Keratinocyte (primary cell): ENCODE results near the gene CDHR3. TPM values are rescaled to one million over a fixed set of nuclear protein-coding genes. Genes with fewer than 3 reads are reported as not detected.

Experiments used
- DNase-seq: peaks from one replicate; pipeline ENCODE4 v3.0.0-alpha.2; 2011; ENCODE audit warnings: low read depth, missing footprints, low spot score
- FAIRE-seq: peaks from 2 replicates; lab custom pipeline; 2011; peaks lifted over from hg19 to GRCh38; lab: Jason Lieb, UNC
- H2AFZ ChIP-seq: 2 replicates; pipeline ENCODE4 v1.6.0; 2012; ENCODE audit warnings: low read length, control low read depth, inconsistent platforms; ENCODE audit not compliant: control insufficient read depth
- H3K27ac ChIP-seq: 2 replicates; pipeline ENCODE4 v1.5.1; 2011; ENCODE audit warnings: low read length; ENCODE audit not compliant: control insufficient read depth, insufficient read depth
- H3K27me3 ChIP-seq: 3 replicates; pipeline ENCODE4 v1.6.0; 2011; ENCODE audit warnings: low read length; ENCODE audit not compliant: control insufficient read depth, insufficient read depth; ENCODE audit errors: extremely low read depth
- H3K36me3 ChIP-seq, 2 experiments: 2 replicates in 1 of 2; 3 replicates in 1 of 2; pipeline ENCODE4 v1.5.1; 2011; ENCODE audit warnings: low read length in 2 of 2, mild to moderate bottlenecking in 1 of 2; ENCODE audit not compliant: control insufficient read depth in 2 of 2, insufficient read depth in 2 of 2; ENCODE audit errors: extremely low read depth in 1 of 2
- H3K4me1 ChIP-seq: 3 replicates; pipeline ENCODE4 v1.5.1; 2011; ENCODE audit warnings: low read length; ENCODE audit not compliant: control insufficient read depth, insufficient read depth; ENCODE audit errors: extremely low read depth
- H3K4me2 ChIP-seq: 3 replicates; pipeline ENCODE4 v1.6.0; 2011; ENCODE audit warnings: low read depth, low read length; ENCODE audit not compliant: control insufficient read depth, insufficient read depth; ENCODE audit errors: extremely low read depth
- H3K4me3 ChIP-seq, 3 experiments: fragments of 200-600 bp in 1 of 3; sonication (generic) in 1 of 3; 2 replicates in 2 of 3; 3 replicates in 1 of 3; pipeline ENCODE4 v1.5.1; 2011 to 2016; ENCODE audit warnings: low read length in 3 of 3, mild to moderate bottlenecking in 3 of 3, control low read depth in 2 of 3, inconsistent platforms in 1 of 3, low read depth in 1 of 3, mixed read lengths in 1 of 3, mixed run types in 1 of 3, moderate library complexity in 1 of 3; ENCODE audit not compliant: control insufficient read depth in 2 of 3, insufficient read depth in 2 of 3; ENCODE audit errors: extremely low read depth in 1 of 3
- H3K79me2 ChIP-seq: 2 replicates; pipeline ENCODE4 v1.6.0; 2012; ENCODE audit warnings: low read length; ENCODE audit not compliant: control insufficient read depth, insufficient read depth
- H3K9ac ChIP-seq: 3 replicates; pipeline ENCODE4 v1.6.0; 2011; ENCODE audit warnings: low read length; ENCODE audit not compliant: control insufficient read depth, insufficient read depth; ENCODE audit errors: extremely low read depth
- H3K9me1 ChIP-seq: 3 replicates; pipeline ENCODE4 v1.6.0; 2011; ENCODE audit warnings: low read length; ENCODE audit not compliant: control insufficient read depth, insufficient read depth; ENCODE audit errors: extremely low read depth
- H3K9me3 ChIP-seq: 2 replicates; pipeline ENCODE4 v1.5.1; 2012; ENCODE audit warnings: low read depth, low read length; ENCODE audit not compliant: control insufficient read depth
- H4K20me1 ChIP-seq: 3 replicates; pipeline ENCODE4 v1.6.0; 2011; ENCODE audit warnings: low read length; ENCODE audit not compliant: control insufficient read depth, insufficient read depth; ENCODE audit errors: extremely low read depth
- EZH2 ChIP-seq: IDR thresholded peaks from one replicate; pipeline ENCODE4 v1.6.1; 2012; ENCODE audit warnings: inconsistent platforms, mild to moderate bottlenecking, low read length, moderate library complexity
- dilution Hi-C: fragments of 300-500 bp; cut with MboI; formaldehyde crosslinking; loops from one replicate; pipeline ENCODE4 v1.7.0; 2020; ENCODE audit warnings: low sequenced_read_pairs; ENCODE audit not compliant: extremely low pct_ligation_motif_present
- polyA plus RNA-seq, 5 experiments: library from polyadenylated mRNA; depleted of rRNA in 3 of 5; stranded (reverse) in 3 of 5; stranded (forward) in 1 of 5; unstranded in 1 of 5; fragments of >200 nt; gene quantifications; 1 replicate in 1 of 5; 2 replicates in 3 of 5; 3 replicates in 1 of 5; pipeline versions ENCODE4 v1.2.1 to v1.2.3, GENCODE V29; 2011 to 2012; ENCODE audit warnings: missing spikeins in 2 of 5, low read depth in 1 of 5, low replicate concordance in 1 of 5
- TF ChIP-seq, protein P1 (sequence below), 3 experiments: IDR thresholded peaks in 1 of 3; conservative IDR thresholded peaks in 1 of 3; optimal IDR thresholded peaks in 1 of 3; 2 replicates in 2 of 3; 3 replicates in 1 of 3; pipeline versions ENCODE3 to v1.5.1; 2011; ENCODE audit warnings: low read length in 3 of 3, mild to moderate bottlenecking in 3 of 3, moderate library complexity in 2 of 3, control low read depth in 1 of 3, inconsistent platforms in 1 of 3; ENCODE audit not compliant: insufficient read depth in 2 of 3; ENCODE audit errors: extremely low read depth in 1 of 3

The CDHR3 gene
- polyA plus RNA-seq, 1 donor (not counting 4 experiments of a cell fraction or from before 2014, with no cell fraction given): 1.2 TPM

GRCh38 chr7:106016331-106016730 is 53.3 kb downstream of the CDHR3 start:
- H3K9me3 ChIP-seq: no peaks in the 10 kb centered on the region
- H3K27me3 ChIP-seq: no peaks in the 10 kb centered on the region
- no peak overlapping the region for H3K27ac ChIP-seq
- dilution Hi-C loops: no loop called here
- H2AFZ ChIP-seq: no peak overlapping the region
- no peak overlapping the region for H3K4me2 ChIP-seq
- no peak overlapping the region for H3K9ac ChIP-seq
- no peak for DNase-seq
- no peak for FAIRE-seq
- TF ChIP-seq, protein P1, sequence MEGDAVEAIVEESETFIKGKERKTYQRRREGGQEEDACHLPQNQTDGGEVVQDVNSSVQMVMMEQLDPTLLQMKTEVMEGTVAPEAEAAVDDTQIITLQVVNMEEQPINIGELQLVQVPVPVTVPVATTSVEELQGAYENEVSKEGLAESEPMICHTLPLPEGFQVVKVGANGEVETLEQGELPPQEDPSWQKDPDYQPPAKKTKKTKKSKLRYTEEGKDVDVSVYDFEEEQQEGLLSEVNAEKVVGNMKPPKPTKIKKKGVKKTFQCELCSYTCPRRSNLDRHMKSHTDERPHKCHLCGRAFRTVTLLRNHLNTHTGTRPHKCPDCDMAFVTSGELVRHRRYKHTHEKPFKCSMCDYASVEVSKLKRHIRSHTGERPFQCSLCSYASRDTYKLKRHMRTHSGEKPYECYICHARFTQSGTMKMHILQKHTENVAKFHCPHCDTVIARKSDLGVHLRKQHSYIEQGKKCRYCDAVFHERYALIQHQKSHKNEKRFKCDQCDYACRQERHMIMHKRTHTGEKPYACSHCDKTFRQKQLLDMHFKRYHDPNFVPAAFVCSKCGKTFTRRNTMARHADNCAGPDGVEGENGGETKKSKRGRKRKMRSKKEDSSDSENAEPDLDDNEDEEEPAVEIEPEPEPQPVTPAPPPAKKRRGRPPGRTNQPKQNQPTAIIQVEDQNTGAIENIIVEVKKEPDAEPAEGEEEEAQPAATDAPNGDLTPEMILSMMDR (optimal IDR thresholded peaks at IDR 0.05 in 1 of 3, IDR thresholded peaks at IDR 0.05 in 1 of 3, conservative IDR thresholded peaks at IDR 0.05 in 1 of 3; ENCODE audit: extremely low read depth in 1 of 3, insufficient read depth in 2 of 3, low read length in 3 of 3): no peak
- TF ChIP-seq EZH2: no peak
- no peaks in the 10 kb centered on the region for H3K79me2 ChIP-seq
- H3K4me3 ChIP-seq: no peak overlapping the region
- no peaks in the 10 kb centered on the region for H3K36me3 ChIP-seq
- no peaks in the 10 kb centered on the region for H3K9me1 ChIP-seq
- no peaks in the 10 kb centered on the region for H3K4me1 ChIP-seq
- H4K20me1 ChIP-seq: no peaks in the 10 kb centered on the region

DNA sequence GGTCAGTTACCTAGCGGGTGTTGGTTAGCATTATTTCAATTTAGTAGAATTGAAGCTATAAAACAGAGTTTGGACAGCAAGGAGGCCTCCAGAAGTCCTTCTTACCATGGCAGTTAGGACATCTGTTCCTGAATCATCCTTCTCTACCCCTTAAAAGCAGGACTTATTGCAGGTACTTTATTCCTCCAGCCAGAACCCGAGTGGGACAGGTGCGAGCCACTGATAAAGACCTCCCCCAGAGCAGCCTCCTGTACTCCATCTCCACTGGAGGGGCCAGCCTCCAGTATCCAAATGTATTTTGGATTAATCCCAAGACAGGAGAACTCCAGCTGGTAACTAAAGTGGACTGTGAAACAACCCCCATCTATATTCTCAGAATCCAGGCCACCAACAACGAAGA is 54.6 kb downstream of the CDHR3 start:
- H2AFZ ChIP-seq: no peak overlapping the region
- no peaks in the 10 kb centered on the region for H3K9me3 ChIP-seq
- H3K9ac ChIP-seq: no peak overlapping the region
- H3K27me3 ChIP-seq: no peaks in the 10 kb centered on the region
- TF ChIP-seq, protein P1 (optimal IDR thresholded peaks at IDR 0.05 in 1 of 3, IDR thresholded peaks at IDR 0.05 in 1 of 3, conservative IDR thresholded peaks at IDR 0.05 in 1 of 3; ENCODE audit: extremely low read depth in 1 of 3, insufficient read depth in 2 of 3, low read length in 3 of 3): no peak
- no peak for TF ChIP-seq EZH2
- H3K9me1 ChIP-seq: no peaks in the 10 kb centered on the region
- DNase-seq (no peak), FAIRE-seq (no peak)
- H4K20me1 ChIP-seq: no peaks in the 10 kb centered on the region
- dilution Hi-C loops: no loop called here
- H3K36me3 ChIP-seq: no peaks in the 10 kb centered on the region
- H3K79me2 ChIP-seq: no peaks in the 10 kb centered on the region
- H3K4me2 ChIP-seq: no peak overlapping the region
- no peak overlapping the region for H3K27ac ChIP-seq
- H3K4me1 ChIP-seq: no peaks in the 10 kb centered on the region
- H3K4me3 ChIP-seq: no peak overlapping the region
